IPS-NIHi7 (cell line): ENCODE data around the gene MKRN3.
"Not testable (repeated sequence)": the region's sequence is repeated elsewhere in the genome, so short reads cannot be mapped to it uniquely, and the experiment has no call there.

Experiments used
- DNase-seq: peaks from one replicate; pipeline ENCODE4 v3.0.0; 2012; ENCODE audit warnings: mixed read lengths; ENCODE audit errors: extremely low spot score

The MKRN3 gene

DNA sequence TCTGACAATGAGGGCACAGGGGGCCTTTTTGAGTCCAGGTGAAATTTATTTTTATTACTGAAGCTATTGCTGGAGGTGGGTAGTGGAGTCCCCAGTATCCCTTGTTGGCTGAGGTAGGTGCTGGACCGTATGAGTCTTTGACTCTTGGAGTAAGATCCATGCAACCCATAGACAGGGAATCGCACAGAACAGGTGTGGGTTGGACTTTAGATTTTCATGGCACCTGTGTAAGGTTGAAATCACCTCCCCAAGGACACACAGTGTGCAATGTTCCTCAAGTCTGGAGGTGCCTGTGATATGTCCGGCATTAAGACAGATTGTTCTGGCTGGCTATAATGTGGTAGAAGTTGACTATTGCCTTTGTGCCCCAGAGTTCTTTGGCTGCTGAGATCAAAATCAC lies 23.5 kb downstream of the MKRN3 start:
- DNase-seq = no peak

GRCh38 chr15:23594252-23594770 lies 28.8 kb downstream of the MKRN3 start:
- no peak for DNase-seq

DNA sequence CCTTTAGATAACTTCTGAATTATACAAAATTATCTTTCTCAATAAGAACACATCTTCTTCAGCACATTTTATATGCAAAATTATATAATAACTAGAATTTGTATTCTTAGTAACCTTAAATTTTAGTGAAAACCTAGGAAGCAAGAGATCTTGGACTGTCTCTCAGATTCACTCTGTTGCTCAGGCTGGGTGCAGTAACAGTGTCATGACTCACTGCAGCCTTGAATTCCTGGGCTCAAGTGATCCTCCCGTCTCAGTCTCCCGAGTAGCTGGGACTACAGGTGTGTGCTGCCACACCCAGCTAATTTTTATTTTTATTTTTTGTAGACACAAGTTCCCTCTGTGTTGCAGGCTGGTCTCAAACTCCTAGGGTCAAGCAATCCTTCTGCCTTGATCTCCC lies 29.9 kb downstream of the MKRN3 start:
- DNase-seq = no peak

GRCh38 chr15:23596736-23597135 lies 31.3 kb downstream of the MKRN3 start:
- DNase-seq = no peak

GRCh38 chr15:23597278-23597677 lies 31.8 kb downstream of the MKRN3 start:
- DNase-seq = not testable (repeated sequence)

- no peak for DNase-seq
Measured at GRCh38 chr15:23599053-23599452, 33.6 kb downstream of the MKRN3 start.

- DNase-seq = no peak
Measured at GRCh38 chr15:23602124-23602523, 36.6 kb downstream of the MKRN3 start.

GRCh38 chr15:23606226-23606625 lies 40.8 kb downstream of the MKRN3 start:
- no peak for DNase-seq

DNA sequence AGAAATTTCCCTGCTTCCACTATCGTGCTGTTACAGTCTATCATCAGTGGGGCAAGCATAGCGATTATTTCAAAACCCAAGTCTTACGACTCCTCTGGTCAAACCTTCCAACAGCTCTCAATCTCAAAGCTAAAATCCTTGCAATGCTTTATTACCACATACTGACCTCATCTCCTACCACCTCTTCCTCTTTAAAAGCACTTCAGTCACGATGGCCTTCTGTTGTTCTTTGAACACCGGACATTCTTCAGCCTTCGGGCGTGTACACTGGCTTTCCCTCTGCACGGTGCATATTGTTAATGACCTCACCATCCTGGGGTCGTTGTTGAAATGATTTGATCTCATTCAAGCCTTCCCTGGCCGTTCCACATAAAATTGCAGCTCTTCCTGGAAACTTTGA lies 51.1 kb downstream of the MKRN3 start:
- DNase-seq = no peak
